Natural killer cell (primary cell): ENCODE measurements around the gene ARHGAP42. TPM values are rescaled to one million over a fixed set of nuclear protein-coding genes. Genes with fewer than 3 reads are reported as not detected.

Source experiments
- ATAC-seq, 3 donors: fragments of 150-1000 bp in 2 of 3; fragments of 200-7000 bp in 1 of 3; cut with Tn5 transposase; 1 replicate in 1 of 3; 2 replicates in 2 of 3; pipeline ENCODE4 v1.10.0; 2021; ENCODE audit warnings: mild to moderate bottlenecking in 2 of 3, moderate library complexity in 2 of 3
- DNase-seq, 2 donors: peaks; one replicate each; pipeline versions ENCODE4 v3.0.0 to v3.0.0-alpha.2; 2013 to 2021; ENCODE audit warnings: mixed read lengths in 1 of 2
- H3K27ac ChIP-seq: one replicate; pipeline ENCODE4 v1.5.1; 2013; ENCODE audit warnings: mild to moderate bottlenecking, low read length
- H3K27me3 ChIP-seq: one replicate; pipeline ENCODE4 v1.6.1; 2013; ENCODE audit warnings: low read length; ENCODE audit not compliant: control insufficient read depth, insufficient read depth
- H3K36me3 ChIP-seq: one replicate; pipeline ENCODE4 v1.6.1; 2013; ENCODE audit warnings: low read length; ENCODE audit not compliant: control insufficient read depth, insufficient read depth
- H3K4me1 ChIP-seq: one replicate; pipeline ENCODE4 v1.6.1; 2013; ENCODE audit warnings: low read length; ENCODE audit not compliant: control insufficient read depth, insufficient read depth
- H3K4me3 ChIP-seq: one replicate; pipeline ENCODE4 v1.5.1; 2013; ENCODE audit warnings: low read length
- H3K9me3 ChIP-seq: one replicate; pipeline ENCODE4 v1.6.1; 2013; ENCODE audit warnings: low read length; ENCODE audit not compliant: control insufficient read depth, insufficient read depth
- H3K27ac Mint-ChIP-seq, 2 donors: one replicate each; pipeline ENCODE4 v1.8.0; 2022; ENCODE audit warnings: mild to moderate bottlenecking in 2 of 2, mixed read lengths in 2 of 2, moderate library complexity in 1 of 2
- H3K27me3 Mint-ChIP-seq, 2 donors: one replicate each; pipeline ENCODE4 v1.8.0; 2022; ENCODE audit warnings: low read depth in 2 of 2, mixed read lengths in 2 of 2
- H3K36me3 Mint-ChIP-seq: one replicate; pipeline ENCODE4 v1.8.0; 2022; ENCODE audit warnings: mixed read lengths
- H3K4me1 Mint-ChIP-seq, 2 donors: one replicate each; pipeline ENCODE4 v1.8.0; 2022; ENCODE audit warnings: mixed read lengths in 2 of 2
- H3K4me3 Mint-ChIP-seq: one replicate; pipeline ENCODE4 v1.8.0; 2022; ENCODE audit warnings: mild to moderate bottlenecking, moderate library complexity, mixed read lengths
- H3K9me3 Mint-ChIP-seq, 2 donors: one replicate each; pipeline ENCODE4 v1.8.0; 2022; ENCODE audit warnings: mixed read lengths in 2 of 2
- CTCF ChIP-seq: fragments of 200-600 bp; IDR thresholded peaks from one replicate; pipeline ENCODE4 v1.8.0; 2022; ENCODE audit warnings: antibody characterized with exemption
- WGBS: methylation state at CpG from one replicate; pipeline ENCODE4 v1.1.7; 2013; ENCODE audit warnings: missing lambda C conversion rate; ENCODE audit not compliant: insufficient coverage; 5-methylcytosine and 5-hydroxymethylcytosine counted together
- intact Hi-C: fragments of 100-400 bp; cut with micrococcal nuclease; formaldehyde crosslinking; loops from one replicate; pipeline ENCODE4 v1.14.2; 2022
- total RNA-seq, 4 donors: library from RNA; stranded (reverse); fragments of 120-200 nt in 1 of 4; gene quantifications; one replicate each; pipeline versions ENCODE4 v1.2.3 to v1.2.4, GENCODE V29; 2013 to 2022

The ARHGAP42 gene
- total RNA-seq, 3 donors from 2014 or later (not counting 1 experiment from before 2014, with no cell fraction given), result 6.0 to 7.6 (median 6.4) TPM

- Mint-ChIP-seq H3K27me3 (no peaks in the 10 kb centered on the region), H3K4me1 (no peaks in the 10 kb centered on the region), H3K4me3 (no peak overlapping the region), H3K9me3 (no peaks in the 10 kb centered on the region), H3K36me3 (no peaks in the 10 kb centered on the region), H3K27ac (no peak overlapping the region)
- TF ChIP-seq CTCF, result no peak
- no peak overlapping the region for H3K27ac ChIP-seq
- no peaks in the 10 kb centered on the region for H3K36me3 ChIP-seq
- no peaks in the 10 kb centered on the region for H3K27me3 ChIP-seq
- H3K9me3 ChIP-seq, result no peaks in the 10 kb centered on the region
- ATAC-seq, result no peak
- no peak overlapping the region for H3K4me3 ChIP-seq
- intact Hi-C loops, result no loop called here
- 83% methylated on average over 3 of the region's 4 CpGs for WGBS
- DNase-seq, result no peak
- H3K4me1 ChIP-seq, result no peaks in the 10 kb centered on the region
These were observed 162.2 kb downstream of the ARHGAP42 start for GRCh38 chr11:100849009-100849900.

- no peak overlapping the region for H3K27ac Mint-ChIP-seq
- WGBS, result 97% methylated on average over 3 of the region's 4 CpGs
- Histone ChIP-seq H3K27ac (no peak overlapping the region), H3K9me3 (no peaks in the 10 kb centered on the region), H3K36me3 (no peaks in the 10 kb centered on the region), H3K4me1 (no peaks in the 10 kb centered on the region), H3K4me3 (no peak overlapping the region), H3K27me3 (no peaks in the 10 kb centered on the region)
- no peaks in the 10 kb centered on the region for H3K9me3 Mint-ChIP-seq
- H3K27me3 Mint-ChIP-seq, result no peaks in the 10 kb centered on the region
- no peak overlapping the region for H3K4me3 Mint-ChIP-seq
- DNase-seq (no peak), ATAC-seq (no peak)
- no peaks in the 10 kb centered on the region for H3K4me1 Mint-ChIP-seq
- TF ChIP-seq CTCF, result no peak
- intact Hi-C loops, result no loop called here
- no peaks in the 10 kb centered on the region for H3K36me3 Mint-ChIP-seq
These were observed 162.8 kb downstream of the ARHGAP42 start for GRCh38 chr11:100849901-100850235.

DNA sequence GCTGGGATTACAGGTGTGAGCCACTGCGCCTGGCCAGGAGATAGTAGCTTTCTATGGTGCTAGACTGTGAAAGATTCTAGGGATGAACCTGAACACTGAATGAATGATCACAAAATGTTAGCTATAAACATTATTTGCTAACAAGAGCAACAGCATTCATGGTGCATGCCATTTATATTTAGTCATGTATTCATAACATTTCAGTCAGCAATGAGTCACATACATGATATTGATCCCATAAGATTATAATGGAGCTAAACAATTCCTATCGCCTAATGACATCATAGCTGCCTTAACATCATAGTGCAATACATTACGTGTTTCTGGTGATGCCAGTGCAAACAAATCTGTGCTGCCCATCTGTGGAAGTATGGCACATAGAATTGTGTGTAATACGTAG is 164.1 kb downstream of the ARHGAP42 start:
- no peak overlapping the region for H3K27ac ChIP-seq
- no peaks in the 10 kb centered on the region for H3K4me1 Mint-ChIP-seq
- no peaks in the 10 kb centered on the region for H3K27me3 ChIP-seq
- no peak for TF ChIP-seq CTCF
- intact Hi-C loops, result no loop called here
- no peaks in the 10 kb centered on the region for H3K4me1 ChIP-seq
- no peaks in the 10 kb centered on the region for H3K36me3 ChIP-seq
- DNase-seq, result no peak
- WGBS, result 91% methylated on average over 3 of the region's 4 CpGs
- no peak for ATAC-seq
- H3K4me3 ChIP-seq, result no peak overlapping the region
- no peaks in the 10 kb centered on the region for H3K36me3 Mint-ChIP-seq
- H3K27ac Mint-ChIP-seq, result no peak overlapping the region
- no peaks in the 10 kb centered on the region for H3K27me3 Mint-ChIP-seq
- H3K9me3 Mint-ChIP-seq, result no peaks in the 10 kb centered on the region
- H3K9me3 ChIP-seq, result no peaks in the 10 kb centered on the region
- H3K4me3 Mint-ChIP-seq, result no peak overlapping the region
